Right hindlimb (tissue), 1 donor: ENCODE data around the gene SNW1.
"Not testable (repeated sequence)": the region's sequence is repeated elsewhere in the genome, so short reads cannot be mapped to it uniquely, and the experiment has no call there.

Experiments used
- DNase-seq: peaks from one replicate; pipeline ENCODE4 v3.0.0-alpha.2; 2018

The SNW1 gene

GRCh38 chr14:77747425-77747824 lies 13.5 kb downstream of the SNW1 start:
- not testable (repeated sequence) for DNase-seq

GRCh38 chr14:77746064-77746702 lies 14.8 kb downstream of the SNW1 start:
- DNase-seq: no peak

GRCh38 chr14:77741438-77741837 lies 19.5 kb downstream of the SNW1 start:
- DNase-seq: no peak

- DNase-seq: no peak
Measured at GRCh38 chr14:77738559-77739250, 22.3 kb downstream of the SNW1 start.

GRCh38 chr14:77730976-77731497 lies 29.9 kb downstream of the SNW1 start:
- DNase-seq: no peak

GRCh38 chr14:77722301-77722700 lies 38.7 kb downstream of the SNW1 start:
- DNase-seq: no peak

GRCh38 chr14:77721437-77721836 lies 39.5 kb downstream of the SNW1 start:
- no peak for DNase-seq

- DNase-seq: no peak
Measured at GRCh38 chr14:77717608-77718305, 43.2 kb downstream of the SNW1 start.

- DNase-seq: no peak
Measured at GRCh38 chr14:77714926-77715325, 46.0 kb downstream of the SNW1 start.

GRCh38 chr14:77710364-77710763 lies 50.6 kb downstream of the SNW1 start:
- no peak for DNase-seq

GRCh38 chr14:77709412-77709811 lies 51.5 kb downstream of the SNW1 start:
- DNase-seq: no peak

GRCh38 chr14:77708749-77709148 lies 52.2 kb downstream of the SNW1 start:
- no peak for DNase-seq

- DNase-seq: peak; percentile 93
Measured at GRCh38 chr14:77707724-77708408, 53.1 kb downstream of the SNW1 start, which contains the start of the genes ALKBH1 and SLIRP. Gene ALKBH1 (minus strand): TSS chr14:77708023. CDS start chr14:77708004, 19 bp downstream. Gene SLIRP (plus strand): TSS chr14:77708103. CDS start chr14:77708112, 9 bp downstream.

GRCh38 chr14:77707355-77707723 lies 53.6 kb downstream of the SNW1 start:
- DNase-seq: no peak

GRCh38 chr14:77691259-77691658 lies 69.7 kb downstream of the SNW1 start:
- DNase-seq: no peak

GRCh38 chr14:77682158-77682553 lies 78.8 kb downstream of the SNW1 start:
- DNase-seq: no peak

- no peak for DNase-seq
Measured at GRCh38 chr14:77681196-77682157, 79.5 kb downstream of the SNW1 start.

GRCh38 chr14:77674931-77675330 lies 86.0 kb downstream of the SNW1 start:
- no peak for DNase-seq

- no peak for DNase-seq
Measured at GRCh38 chr14:77673193-77673592, 87.8 kb downstream of the SNW1 start.
